Hepatocyte (in vitro differentiated cells): ENCODE results near the gene TTLL3.

Experiments used
- EZH2 ChIP-seq: fragments of 200-600 bp; sonication (generic); IDR thresholded peaks from 2 replicates; pipeline ENCODE4 v1.6.1; 2016; ENCODE audit warnings: antibody characterized with exemption, mild to moderate bottlenecking, borderline replicate concordance
- EZH2phosphoT487 ChIP-seq: fragments of 200-600 bp; sonication (generic); IDR thresholded peaks from one replicate; pipeline ENCODE4 v1.6.1; 2018; ENCODE audit warnings: antibody characterized with exemption, mild to moderate bottlenecking, low read depth, moderate library complexity; ENCODE audit not compliant: unreplicated experiment, severe bottlenecking
- TF ChIP-seq, protein P1 (sequence below): fragments of 200-600 bp; sonication (generic); IDR thresholded peaks from 2 replicates; pipeline ENCODE4 v1.5.1; 2016; ENCODE audit warnings: antibody characterized with exemption, mild to moderate bottlenecking; ENCODE audit not compliant: poor library complexity

DNA sequence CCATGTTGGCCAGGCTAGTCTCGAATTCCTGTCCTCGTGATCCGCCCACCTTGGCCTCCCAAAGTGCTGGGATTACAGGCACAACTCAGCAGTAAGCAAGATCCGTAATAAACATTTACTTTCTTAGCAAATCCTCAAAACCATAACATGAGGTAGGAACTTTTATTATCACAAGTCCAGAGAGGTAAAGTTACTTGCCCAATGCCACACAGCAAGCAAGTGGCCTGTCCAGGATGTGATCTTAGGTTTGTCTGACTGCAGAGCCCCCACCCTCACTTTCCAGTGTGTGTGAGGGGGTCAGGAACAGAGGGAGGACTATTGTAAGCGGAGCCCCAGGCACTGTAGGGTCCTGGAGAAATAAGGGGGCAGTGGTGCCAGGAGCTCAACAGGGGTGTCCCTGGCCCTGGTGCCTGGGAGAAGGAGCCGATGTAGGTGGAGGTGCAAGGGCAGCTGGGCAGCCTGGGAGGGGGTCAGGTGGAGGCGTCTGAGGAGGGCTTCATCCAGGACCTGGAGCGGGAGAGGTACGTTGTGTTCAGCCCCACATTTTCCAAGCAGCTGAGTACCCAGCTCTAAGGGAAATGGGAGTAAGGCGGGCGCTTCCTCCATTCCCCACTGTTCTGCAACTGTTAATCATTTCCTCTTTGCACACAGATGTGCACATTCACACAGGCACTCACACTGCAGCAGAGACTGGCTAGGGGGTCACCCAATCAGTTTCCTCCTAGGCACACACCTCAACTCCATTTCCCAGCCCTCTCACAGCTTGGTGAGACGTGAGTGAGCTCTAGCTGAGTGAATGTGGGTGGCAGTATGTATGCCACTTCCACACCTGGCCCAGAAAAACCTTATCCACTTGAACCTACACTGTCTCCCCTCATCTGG, 27.9 kb downstream of the TTLL3 start:
- TF ChIP-seq, protein P1, sequence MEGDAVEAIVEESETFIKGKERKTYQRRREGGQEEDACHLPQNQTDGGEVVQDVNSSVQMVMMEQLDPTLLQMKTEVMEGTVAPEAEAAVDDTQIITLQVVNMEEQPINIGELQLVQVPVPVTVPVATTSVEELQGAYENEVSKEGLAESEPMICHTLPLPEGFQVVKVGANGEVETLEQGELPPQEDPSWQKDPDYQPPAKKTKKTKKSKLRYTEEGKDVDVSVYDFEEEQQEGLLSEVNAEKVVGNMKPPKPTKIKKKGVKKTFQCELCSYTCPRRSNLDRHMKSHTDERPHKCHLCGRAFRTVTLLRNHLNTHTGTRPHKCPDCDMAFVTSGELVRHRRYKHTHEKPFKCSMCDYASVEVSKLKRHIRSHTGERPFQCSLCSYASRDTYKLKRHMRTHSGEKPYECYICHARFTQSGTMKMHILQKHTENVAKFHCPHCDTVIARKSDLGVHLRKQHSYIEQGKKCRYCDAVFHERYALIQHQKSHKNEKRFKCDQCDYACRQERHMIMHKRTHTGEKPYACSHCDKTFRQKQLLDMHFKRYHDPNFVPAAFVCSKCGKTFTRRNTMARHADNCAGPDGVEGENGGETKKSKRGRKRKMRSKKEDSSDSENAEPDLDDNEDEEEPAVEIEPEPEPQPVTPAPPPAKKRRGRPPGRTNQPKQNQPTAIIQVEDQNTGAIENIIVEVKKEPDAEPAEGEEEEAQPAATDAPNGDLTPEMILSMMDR: no peak
- TF ChIP-seq EZH2phosphoT487: no peak
- TF ChIP-seq EZH2: no peak
